K562 (cell line): ENCODE results near the gene TNFAIP3. TPM values are rescaled to one million over a fixed set of nuclear protein-coding genes. Genes with fewer than 3 reads are reported as not detected.

Source experiments
- BMI1 ChIP-seq: fragments of 150-350 bp; IDR thresholded peaks from 2 replicates; pipeline ENCODE4 v1.6.1; 2014; ENCODE audit warnings: low read length
- CBFA2T2 ChIP-seq: fragments of 450-650 bp; conservative IDR thresholded peaks from 2 replicates; pipeline ENCODE4 v1.6.1; 2017; ENCODE audit warnings: mild to moderate bottlenecking
- FOXP4 ChIP-seq: sonication (generic); formaldehyde crosslinking; IDR thresholded peaks from 2 replicates; pipeline ENCODE4 v1.8.0; 2022; ENCODE audit warnings: mild to moderate bottlenecking, missing genetic modification reagents, borderline replicate concordance
- IFI16 ChIP-seq: fragments of 250-450 bp; sonication (Bioruptor Pico); IDR thresholded peaks from 2 replicates; pipeline ENCODE4 v2.1.2; 2022; ENCODE audit warnings: mild to moderate bottlenecking, inconsistent platforms
- KLF1 ChIP-seq: fragments of 450-650 bp; IDR thresholded peaks from 2 replicates; pipeline ENCODE4 v1.6.1; 2016; ENCODE audit warnings: missing genetic modification characterization, missing compliant biosample characterization
- MAFK ChIP-seq: IDR thresholded peaks from 2 replicates; pipeline ENCODE4 v1.6.1; 2011; ENCODE audit warnings: low read length, improper control_type of control experiment
- NCOA6 ChIP-seq: fragments of 450-650 bp; IDR thresholded peaks from 2 replicates; pipeline ENCODE4 v1.6.1; 2017; ENCODE audit warnings: mild to moderate bottlenecking
- NFYB ChIP-seq: IDR thresholded peaks from 2 replicates; pipeline ENCODE4 v1.6.1; 2011; ENCODE audit warnings: mild to moderate bottlenecking, moderate library complexity; ENCODE audit not compliant: insufficient read length; ENCODE audit errors: extremely low read depth
- PHB2 ChIP-seq: fragments of 450-650 bp; IDR thresholded peaks from 2 replicates; pipeline ENCODE4 v1.6.1; 2017; ENCODE audit warnings: low read depth
- POLR2B ChIP-seq: fragments of 450-650 bp; IDR thresholded peaks from 2 replicates; pipeline ENCODE4 v1.6.1; 2018; ENCODE audit warnings: low read depth; ENCODE audit not compliant: partially characterized antibody
- RBM25 ChIP-seq: fragments of 200-400 bp; formaldehyde crosslinking; IDR thresholded peaks from 2 replicates; pipeline ENCODE4 v1.6.1; 2018; ENCODE audit warnings: low read length, low read depth, moderate library complexity; ENCODE audit not compliant: severe bottlenecking
- RNF2 ChIP-seq: sonication (generic); IDR thresholded peaks from 2 replicates; pipeline ENCODE4 v1.6.1; 2016
- UBTF ChIP-seq, 2 experiments: IDR thresholded peaks; 2 replicates each; pipeline ENCODE4 v1.6.1; 2012; ENCODE audit warnings: improper control_type of control experiment in 2 of 2, low read depth in 2 of 2, low read length in 2 of 2, borderline replicate concordance in 1 of 2
- ZFX ChIP-seq: sonication (generic); formaldehyde crosslinking; IDR thresholded peaks from 2 replicates; pipeline ENCODE4 v1.8.0; 2022; ENCODE audit warnings: mild to moderate bottlenecking, missing genetic modification reagents, moderate library complexity
- ZNF76 ChIP-seq: fragments of 250-450 bp; sonication (Bioruptor Pico); IDR thresholded peaks from 2 replicates; pipeline ENCODE4 v1.4.0; 2020; ENCODE audit warnings: mild to moderate bottlenecking, moderate library complexity, borderline replicate concordance
- polyA plus RNA-seq, 8 experiments: library from polyadenylated mRNA; depleted of rRNA in 4 of 8; stranded (reverse) in 5 of 8; unstranded in 3 of 8; fragments of >200 nt; fragmentation: Nextera tagmentation in 2 of 8; fragmentation: Illumina TruSeq in 1 of 8; extraction: Ambion mirVana in 2 of 8; extraction: Trizol in 1 of 8; gene quantifications; 2 replicates each; pipeline versions ENCODE4 v1.2.1 to v1.2.3, GENCODE V29; 2011 to 2014; ENCODE audit warnings: inconsistent platforms in 1 of 8, missing spikeins in 1 of 8
- total RNA-seq, 7 experiments: library from RNA; depleted of rRNA in 6 of 7; stranded (reverse); fragments of >200 nt in 6 of 7; fragmentation: Illumina TruSeq in 2 of 7; extraction: Trizol in 2 of 7; gene quantifications; 2 replicates each; pipeline versions ENCODE4 v1.2.1 to v1.2.3, GENCODE V29; 2011 to 2021; ENCODE audit warnings: low replicate concordance in 1 of 7
- TF ChIP-seq, protein P1 (sequence below): fragments of 450-650 bp; IDR thresholded peaks from 2 replicates; pipeline ENCODE4 v1.6.1; 2016
- TF ChIP-seq, protein P2 (sequence below): fragments of 450-650 bp; formaldehyde crosslinking; IDR thresholded peaks from 2 replicates; pipeline ENCODE4 v1.4.0; 2020; ENCODE audit warnings: mild to moderate bottlenecking, mixed read lengths
- TF ChIP-seq, protein P3 (sequence below): sonication (generic); formaldehyde crosslinking; IDR thresholded peaks from 2 replicates; pipeline ENCODE4 v1.9.0; 2022; ENCODE audit warnings: mild to moderate bottlenecking, missing genetic modification reagents
- TF ChIP-seq, protein P4 (sequence below), 2 experiments: fragments of 450-650 bp in 1 of 2; sonication (generic) in 1 of 2; formaldehyde crosslinking in 1 of 2; IDR thresholded peaks in 1 of 2; conservative IDR thresholded peaks in 1 of 2; 2 replicates each; pipeline versions ENCODE4 v1.6.1 to v1.8.1; 2016 to 2023; ENCODE audit warnings: mild to moderate bottlenecking in 2 of 2, moderate library complexity in 2 of 2, inconsistent platforms in 1 of 2, missing genetic modification reagents in 1 of 2
- TF ChIP-seq, protein P5 (sequence below): fragments of 250-450 bp; sonication (Bioruptor Pico); IDR thresholded peaks from 2 replicates; pipeline ENCODE4 v1.8.0; 2022; ENCODE audit warnings: moderate library complexity, mild to moderate bottlenecking, inconsistent platforms

The TNFAIP3 gene
- total and polyA plus RNA-seq, 9 of the 15 experiments (the other 6 are each of a cell fraction or from before 2014, with no cell fraction given): 0.79 to 17.0 (median 6.4) TPM

- peak; percentile 75 to 95; a peak in 3 of 4 replicates for TF ChIP-seq UBTF (IDR thresholded peaks at IDR 0.05; ENCODE audit: borderline replicate concordance in 1 of 2, low read depth in 2 of 2, low read length in 2 of 2)
- no peak for TF ChIP-seq PHB2
- TF ChIP-seq, protein P1, sequence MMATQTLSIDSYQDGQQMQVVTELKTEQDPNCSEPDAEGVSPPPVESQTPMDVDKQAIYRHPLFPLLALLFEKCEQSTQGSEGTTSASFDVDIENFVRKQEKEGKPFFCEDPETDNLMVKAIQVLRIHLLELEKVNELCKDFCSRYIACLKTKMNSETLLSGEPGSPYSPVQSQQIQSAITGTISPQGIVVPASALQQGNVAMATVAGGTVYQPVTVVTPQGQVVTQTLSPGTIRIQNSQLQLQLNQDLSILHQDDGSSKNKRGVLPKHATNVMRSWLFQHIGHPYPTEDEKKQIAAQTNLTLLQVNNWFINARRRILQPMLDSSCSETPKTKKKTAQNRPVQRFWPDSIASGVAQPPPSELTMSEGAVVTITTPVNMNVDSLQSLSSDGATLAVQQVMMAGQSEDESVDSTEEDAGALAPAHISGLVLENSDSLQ: peak; percentile 60
- no peak for TF ChIP-seq FOXP4 (CRISPR knock-in tag)
- TF ChIP-seq, protein P2, sequence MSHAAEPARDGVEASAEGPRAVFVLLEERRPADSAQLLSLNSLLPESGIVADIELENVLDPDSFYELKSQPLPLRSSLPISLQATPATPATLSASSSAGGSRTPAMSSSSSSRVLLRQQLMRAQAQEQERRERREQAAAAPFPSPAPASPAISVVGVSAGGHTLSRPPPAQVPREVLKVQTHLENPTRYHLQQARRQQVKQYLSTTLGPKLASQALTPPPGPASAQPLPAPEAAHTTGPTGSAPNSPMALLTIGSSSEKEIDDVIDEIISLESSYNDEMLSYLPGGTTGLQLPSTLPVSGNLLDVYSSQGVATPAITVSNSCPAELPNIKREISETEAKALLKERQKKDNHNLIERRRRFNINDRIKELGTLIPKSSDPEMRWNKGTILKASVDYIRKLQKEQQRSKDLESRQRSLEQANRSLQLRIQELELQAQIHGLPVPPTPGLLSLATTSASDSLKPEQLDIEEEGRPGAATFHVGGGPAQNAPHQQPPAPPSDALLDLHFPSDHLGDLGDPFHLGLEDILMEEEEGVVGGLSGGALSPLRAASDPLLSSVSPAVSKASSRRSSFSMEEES (CRISPR knock-in tag): no peak
- no peak for TF ChIP-seq POLR2B
- TF ChIP-seq KLF1 (tag): no peak
- TF ChIP-seq ZFX (CRISPR knock-in tag): no peak
- peak; percentile 91; the same call in 1 of the 2 replicates for TF ChIP-seq RNF2
- TF ChIP-seq IFI16 (CRISPR knock-in tag): no peak
- TF ChIP-seq CBFA2T2: no peak
- TF ChIP-seq MAFK: peak; percentile 92
- TF ChIP-seq BMI1: no peak
- TF ChIP-seq, protein P3, sequence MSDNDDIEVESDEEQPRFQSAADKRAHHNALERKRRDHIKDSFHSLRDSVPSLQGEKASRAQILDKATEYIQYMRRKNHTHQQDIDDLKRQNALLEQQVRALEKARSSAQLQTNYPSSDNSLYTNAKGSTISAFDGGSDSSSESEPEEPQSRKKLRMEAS: 0 out of 2 replicates have a peak, but pooled peaks have one; percentile 23
- TF ChIP-seq, protein P4, sequence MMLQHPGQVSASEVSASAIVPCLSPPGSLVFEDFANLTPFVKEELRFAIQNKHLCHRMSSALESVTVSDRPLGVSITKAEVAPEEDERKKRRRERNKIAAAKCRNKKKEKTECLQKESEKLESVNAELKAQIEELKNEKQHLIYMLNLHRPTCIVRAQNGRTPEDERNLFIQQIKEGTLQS (IDR thresholded peaks at IDR 0.05): peak; percentile 61
- TF ChIP-seq, protein P4 (CRISPR knock-in tag; conservative IDR thresholded peaks at IDR 0.05): no peak
- TF ChIP-seq NCOA6: no peak
- TF ChIP-seq RBM25: no peak
- TF ChIP-seq NFYB: no peak
- TF ChIP-seq, protein P5, sequence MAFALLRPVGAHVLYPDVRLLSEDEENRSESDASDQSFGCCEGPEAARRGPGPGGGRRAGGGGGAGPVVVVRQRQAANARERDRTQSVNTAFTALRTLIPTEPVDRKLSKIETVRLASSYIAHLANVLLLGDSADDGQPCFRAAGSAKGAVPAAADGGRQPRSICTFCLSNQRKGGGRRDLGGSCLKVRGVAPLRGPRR (CRISPR knock-in tag): 0 out of 2 replicates have a peak, but pooled peaks have one; percentile 58
- 0 out of 2 replicates have a peak, but pooled peaks have one; percentile 68 for TF ChIP-seq ZNF76 (CRISPR knock-in tag)
These were observed 43.4 kb downstream of the TNFAIP3 start (continued) for GRCh38 chr6:137910424-137910834.
